ENCODE results near the gene APBA1.

The APBA1 gene

DNA sequence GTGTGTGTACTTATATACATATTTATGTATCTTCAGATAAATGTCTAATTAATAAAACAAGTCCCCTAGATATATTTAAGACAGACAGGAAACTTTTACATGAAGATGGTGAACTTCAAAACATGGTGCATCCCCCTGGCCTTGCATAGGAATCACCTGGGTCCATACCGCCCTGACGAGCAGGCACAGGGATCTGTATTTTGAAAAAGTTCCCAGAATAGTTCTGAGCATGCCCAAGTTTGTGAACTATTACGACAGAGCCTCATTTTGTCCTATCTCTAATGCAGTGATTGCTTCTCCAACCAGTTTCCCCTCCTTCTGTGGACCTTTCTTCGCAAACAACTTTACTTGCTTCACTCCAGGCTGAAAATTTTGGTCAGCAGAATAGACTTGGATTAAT, 98.1 kb downstream of the APBA1 start:
- no peak for DNase-seq

DNA sequence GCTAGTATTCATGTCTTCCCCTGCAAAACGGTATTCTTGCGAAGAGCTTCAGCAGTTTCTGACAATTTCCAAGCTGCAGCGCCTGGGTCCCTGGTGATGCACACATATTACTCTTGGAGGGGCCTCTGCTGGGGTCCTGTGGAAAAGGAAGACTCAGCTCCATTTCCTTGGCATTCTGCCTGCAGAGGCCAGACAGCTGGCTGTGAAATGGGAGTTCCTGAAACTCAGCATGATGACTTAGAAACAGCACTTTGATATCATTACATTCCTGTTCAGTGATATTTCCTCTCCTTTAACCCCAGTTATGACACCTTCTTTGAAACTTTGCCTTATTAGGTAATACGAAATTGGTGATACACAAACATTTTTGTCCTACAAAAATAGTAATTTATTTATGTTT, 98.5 kb downstream of the APBA1 start:
- no peak for DNase-seq

DNA sequence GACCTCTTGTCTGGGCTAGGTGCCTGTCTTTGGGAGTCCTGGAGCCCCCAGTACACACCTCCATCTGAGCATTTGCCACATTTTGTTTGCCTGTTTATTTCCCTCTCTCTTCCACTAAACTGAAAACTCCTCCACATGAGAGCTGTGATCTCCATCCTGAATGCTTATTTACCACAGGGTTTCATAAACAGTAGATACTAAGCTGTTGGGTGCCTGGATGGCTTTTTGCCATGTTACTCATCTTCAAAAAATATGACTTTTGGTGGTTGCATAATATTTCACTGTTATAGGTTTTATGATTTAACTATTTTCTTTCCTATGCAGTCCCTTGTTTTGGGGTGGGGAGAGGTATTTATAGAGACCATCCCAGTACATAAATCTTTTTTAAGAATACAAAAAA, 99.6 kb downstream of the APBA1 start:
- DNase-seq: no peak

DNA sequence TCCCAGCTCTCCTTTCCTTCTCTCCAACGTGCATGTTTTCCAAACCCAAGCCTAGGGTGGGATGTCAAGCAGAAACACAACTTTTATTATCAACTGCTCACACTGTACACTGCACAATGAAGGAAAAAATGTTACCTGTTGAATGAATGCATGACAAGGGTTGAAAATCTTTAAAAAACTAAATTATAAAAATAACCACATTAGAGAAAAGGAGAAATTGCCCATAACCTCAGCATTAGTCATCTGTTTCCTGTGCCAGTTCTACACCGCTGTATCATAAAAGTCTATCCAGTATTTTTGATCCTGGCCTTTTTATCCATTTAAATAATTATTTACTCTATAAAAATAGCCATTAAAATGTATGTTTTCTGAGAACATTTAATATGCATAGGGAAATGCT, 101.1 kb downstream of the APBA1 start:
- no peak for DNase-seq

DNA sequence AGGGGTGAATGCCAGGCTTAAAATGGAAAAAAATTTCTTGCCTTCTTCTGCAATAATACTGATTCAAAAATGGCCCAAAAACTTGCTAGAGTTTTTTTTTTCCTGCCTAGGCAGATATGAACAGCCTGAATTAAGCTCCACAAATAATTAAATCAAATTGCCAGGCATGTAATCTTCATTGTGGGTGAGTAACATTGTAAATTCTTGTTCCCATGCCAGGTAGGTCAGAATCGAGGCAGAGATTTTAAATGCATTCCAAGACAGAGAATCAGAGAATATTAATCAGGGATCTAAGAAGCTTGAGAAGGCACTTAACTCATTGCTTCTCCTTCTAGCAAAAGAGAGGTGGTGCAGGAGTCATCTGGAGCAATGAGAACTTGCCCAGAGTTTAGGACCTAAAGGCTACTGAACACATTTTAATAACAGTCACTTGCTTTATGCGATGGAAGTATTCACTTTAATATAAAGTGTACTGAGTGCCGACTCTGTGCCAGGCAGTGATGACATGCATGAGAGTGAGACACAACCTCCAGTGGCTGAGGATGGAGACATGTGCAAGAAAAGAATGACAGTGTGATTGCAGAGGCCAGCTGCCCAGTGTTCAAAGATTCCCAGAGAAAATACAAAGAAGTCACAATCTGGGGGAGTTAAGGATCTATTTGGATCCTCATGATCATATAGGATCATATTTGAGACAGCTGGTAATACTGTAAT, 102.3 kb downstream of the APBA1 start:
- DNase-seq: no peak

DNA sequence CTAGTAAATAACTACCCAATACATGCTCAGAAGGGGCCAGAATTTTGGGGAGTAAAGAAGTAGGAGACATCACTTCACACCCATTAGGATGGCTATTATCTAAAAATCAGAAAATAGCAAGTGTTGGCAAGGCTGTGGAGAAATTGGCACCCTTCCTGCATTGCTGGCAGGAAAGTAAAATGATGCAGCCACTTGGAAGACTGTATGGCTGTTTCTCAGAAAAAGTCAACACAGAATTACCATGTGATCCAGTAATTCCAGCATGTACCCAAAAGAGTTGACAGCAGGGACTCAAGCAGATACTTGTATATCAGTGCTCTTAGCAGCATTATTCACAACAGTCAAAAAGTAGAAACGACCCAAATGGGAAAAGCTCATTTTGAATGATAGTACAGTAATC, 107.6 kb downstream of the APBA1 start:
- DNase-seq: no peak

DNA sequence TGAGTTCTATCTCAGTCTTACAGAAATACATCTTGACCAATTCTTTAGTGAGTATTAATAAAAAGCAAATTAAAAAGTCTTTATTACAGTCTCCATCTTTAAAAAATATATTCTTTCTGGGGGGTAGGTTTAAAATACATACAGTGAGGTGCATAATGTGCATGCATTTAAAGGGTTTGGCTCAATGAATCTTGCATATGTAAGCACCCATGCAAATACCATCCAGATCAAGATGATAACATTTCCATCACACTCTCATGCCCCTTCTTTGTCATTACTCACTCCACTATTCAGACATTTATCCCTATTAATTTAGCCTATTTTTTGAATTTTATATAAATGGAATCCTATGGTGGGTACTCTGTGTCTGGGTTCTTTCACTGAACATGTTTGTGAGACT, 113.0 kb downstream of the APBA1 start:
- no peak for DNase-seq

DNA sequence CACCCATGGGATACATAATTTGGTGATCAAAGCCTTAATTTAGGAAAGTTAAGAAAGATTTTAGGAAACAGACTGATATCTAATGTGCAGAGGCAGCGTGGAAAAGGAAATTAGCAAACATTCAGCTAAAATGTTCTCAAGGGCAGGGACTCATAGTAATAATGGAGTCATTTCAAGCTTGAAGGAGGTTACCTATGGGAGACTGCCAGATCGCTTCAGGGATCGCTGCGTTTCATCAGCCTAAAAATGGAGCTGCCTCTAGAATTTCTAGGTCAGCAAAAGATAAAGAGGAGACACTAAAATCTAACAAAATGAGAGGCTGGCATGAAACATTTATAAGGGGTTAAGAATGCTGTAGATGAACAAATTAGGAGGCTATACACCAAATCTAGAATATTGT, 115.5 kb downstream of the APBA1 start:
- DNase-seq: no peak

DNA sequence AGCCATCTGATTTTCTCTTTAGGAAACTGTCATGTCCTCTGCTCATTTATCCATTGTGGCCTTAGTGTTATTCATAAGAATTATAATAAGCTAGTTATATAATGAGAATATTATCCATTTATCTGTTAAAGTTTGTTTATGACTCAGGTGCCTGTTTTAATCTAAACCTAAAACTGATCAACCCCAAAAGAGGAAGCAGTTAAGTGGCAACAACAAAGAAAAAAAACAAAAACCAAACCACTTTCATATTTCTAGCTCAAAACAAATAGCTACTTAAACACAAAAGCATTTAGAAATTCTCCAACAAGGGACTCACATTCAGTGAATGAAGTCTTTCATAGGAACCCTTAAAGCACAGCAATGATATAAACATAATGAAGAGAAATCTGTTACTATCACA, 116.4 kb downstream of the APBA1 start:
- no peak for DNase-seq

DNA sequence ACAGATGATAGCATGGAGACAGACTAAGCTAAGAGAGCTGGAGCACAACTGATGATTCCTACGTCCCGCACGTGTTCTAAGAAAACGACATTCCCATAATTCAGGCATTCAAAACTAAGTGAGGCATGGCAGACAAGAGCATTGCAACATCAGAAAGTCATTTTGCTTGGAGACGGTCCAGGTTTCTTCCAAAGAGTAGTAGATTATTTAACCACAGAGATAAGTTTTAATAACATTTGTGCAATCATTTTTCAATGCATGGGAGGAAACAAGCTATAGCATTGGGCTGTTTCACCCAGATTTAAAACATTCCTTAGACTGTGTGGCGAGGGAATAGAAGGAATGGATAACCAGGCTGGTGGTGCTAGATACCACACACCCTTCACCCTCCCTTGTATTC, 117.2 kb downstream of the APBA1 start:
- no peak for DNase-seq

DNA sequence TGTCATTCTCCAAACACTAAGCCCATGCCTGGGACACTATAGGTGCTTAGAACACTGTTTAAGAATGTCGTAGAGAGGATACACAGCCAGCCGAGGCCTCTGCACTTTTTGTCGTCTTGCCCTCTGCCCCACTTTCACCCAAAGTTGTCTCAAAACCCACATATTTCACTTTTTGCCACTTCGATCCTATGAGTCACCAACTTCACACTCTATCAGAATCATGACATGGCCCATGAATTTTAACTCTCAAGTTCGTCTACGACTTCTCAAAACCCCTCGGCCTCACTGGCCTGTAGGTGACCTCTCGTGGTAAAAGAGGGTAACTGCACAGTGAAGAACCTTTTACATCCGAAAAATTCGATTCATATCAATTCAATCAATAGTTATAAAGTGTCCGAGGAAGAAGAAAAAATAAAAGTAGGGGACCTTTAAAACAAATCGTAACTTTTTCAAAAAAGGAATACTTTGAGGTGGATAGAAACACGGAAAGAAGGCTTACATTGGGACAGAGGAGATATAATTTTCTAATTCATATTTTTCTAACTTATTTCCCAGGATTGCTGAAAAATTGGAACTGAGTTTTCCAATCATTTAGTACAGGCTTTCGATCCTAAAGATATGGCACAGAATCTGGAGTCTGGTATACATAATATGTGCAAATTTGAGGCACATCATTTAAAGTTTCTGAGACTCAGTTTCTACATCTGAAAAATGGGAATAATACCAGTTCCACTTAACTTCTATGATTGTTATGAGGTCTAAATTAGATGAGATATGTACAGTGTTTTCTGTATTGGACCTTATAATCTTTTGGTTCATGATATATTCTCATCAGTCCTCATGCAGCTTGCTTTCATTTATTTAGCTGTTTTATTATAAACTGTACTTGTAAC, 122.6 kb downstream of the APBA1 start:
- DNase-seq: no peak

DNA sequence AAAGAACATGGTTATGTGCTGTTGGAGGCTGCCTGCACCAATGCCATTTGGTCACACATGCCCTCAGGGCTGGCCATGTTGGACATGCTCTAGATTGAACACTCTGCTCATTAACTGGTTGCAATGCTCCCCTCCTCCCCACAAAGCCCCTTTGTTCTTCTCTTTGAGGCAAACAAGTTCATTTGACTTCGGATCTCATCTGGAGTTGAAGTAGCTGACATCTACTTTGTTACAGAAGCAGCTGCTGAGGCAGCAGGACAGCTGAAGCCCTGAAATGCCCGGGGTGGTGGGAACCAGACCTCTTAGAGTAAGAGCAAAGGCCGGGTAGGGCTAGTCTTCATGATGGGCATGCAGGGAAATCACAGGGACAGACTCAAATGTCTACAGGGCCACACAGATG, 123.5 kb downstream of the APBA1 start:
- no peak for DNase-seq

DNA sequence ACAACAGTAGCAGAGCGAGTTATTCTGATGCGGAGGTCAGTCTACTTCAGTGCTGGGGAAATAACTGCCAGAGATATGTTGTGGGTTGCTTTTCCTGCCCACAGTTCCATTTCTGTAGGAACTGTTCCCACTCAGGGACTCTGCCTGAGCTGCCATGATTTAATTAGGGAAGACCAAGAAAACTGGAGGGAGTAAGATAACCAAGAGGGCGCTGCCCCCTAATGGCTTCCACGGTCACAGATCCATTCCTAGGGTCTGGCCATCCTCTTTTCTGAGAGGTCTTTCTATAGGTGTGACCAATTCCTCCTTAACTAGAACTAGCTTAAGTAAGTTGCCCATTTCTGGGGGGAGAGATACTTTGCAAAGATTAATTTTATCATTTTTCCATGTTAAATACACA, 125.9 kb downstream of the APBA1 start:
- DNase-seq: no peak

DNA sequence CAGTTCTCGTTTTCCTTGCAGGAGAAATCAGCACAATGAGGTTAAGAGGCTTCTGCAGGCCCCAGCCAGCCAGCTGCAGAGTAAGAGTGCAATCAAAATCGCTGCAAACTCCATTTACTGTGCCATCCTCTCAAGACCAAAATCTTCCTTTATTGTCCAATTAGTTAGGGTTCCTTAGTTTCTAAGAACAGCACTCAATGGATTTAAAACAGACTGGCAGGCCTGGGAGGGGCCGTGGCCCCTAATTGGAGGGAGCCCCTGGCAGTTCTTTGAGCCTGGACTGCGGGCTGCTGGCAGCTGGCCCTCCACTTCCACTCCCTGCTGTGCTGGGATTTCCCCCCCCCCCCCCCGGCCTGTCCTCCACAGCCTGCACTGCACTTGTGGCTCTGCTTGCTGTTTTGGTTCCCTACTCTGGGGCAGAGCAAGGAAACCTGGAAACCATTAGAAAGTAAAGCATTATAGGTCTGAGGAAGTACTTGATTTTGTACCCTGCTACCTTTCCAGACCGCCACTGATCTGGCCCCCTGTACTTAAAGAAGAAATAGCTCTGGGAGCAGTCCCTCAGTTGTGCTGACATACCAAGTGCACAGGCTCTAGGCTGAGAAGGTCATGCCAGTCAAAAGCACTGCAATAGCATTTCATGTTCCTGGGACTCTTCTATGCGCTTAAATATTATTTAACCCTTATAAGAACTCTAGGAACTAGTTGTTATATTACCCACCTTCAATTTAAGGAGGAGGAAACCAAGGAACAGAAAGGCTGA, 129.0 kb downstream of the APBA1 start:
- DNase-seq: no peak

DNA sequence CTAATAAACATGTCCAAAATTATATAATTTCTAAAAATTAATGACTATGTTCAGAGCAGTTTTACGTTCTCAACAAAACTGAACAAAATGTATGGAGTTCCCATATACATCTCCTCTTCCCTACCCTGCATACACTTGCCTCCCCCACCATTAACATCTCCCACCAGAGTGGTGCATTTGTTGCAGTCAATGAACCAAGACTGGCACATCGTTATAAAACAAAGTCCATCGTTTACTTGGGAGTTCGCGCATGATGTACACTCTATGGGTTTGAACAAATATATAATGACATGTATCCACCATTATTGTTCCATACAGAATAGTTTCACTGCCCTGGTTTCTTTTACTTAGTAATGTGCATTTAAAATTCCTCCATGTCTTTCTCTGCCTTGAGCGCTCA, 130.1 kb downstream of the APBA1 start:
- no peak for DNase-seq

DNA sequence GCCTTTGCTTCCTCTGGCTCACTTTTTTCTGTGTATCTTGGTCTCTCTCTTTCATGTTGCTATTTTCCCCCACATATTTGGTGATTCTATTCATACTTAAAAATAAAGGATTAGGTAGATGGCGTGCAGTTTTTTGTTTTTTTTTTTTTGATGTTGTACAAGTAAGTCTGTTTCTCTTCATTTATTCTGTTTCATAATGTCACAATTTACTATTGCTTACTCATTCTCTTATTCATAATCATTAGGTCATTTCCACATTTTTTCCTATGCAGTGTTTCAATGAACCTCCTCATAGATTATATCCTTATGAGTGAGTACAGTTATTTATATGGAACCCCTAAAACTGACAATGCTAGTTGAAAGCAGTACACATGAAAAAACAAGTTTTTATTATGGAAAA, 136.3 kb downstream of the APBA1 start:
- DNase-seq: no peak

DNA sequence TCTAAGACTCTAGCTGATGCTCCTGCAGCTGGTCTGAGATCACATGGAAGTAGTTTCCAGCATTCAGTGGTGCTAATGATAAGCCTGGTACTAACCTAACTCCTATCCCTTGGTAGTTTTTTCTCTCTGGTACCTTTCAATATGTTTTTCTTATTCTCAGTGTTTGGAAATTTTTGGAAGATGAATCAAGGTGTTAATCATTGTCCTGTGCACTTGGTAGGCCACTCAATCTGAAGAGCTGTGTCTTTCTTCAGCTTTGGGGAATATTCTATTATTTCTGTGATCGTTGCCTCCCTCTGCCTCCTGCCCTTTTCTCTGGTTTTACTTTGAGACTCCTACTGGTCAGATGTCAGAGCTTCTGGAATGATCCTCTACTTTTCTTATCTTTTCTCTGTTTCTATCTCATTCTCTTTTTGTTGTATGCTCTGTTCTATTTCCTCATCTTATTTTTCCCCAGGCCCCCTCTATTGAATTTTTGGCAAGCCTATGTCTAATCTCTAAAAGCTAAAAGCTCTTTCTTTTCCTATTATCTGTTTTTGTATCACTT, 136.8 kb downstream of the APBA1 start:
- no peak for DNase-seq

DNA sequence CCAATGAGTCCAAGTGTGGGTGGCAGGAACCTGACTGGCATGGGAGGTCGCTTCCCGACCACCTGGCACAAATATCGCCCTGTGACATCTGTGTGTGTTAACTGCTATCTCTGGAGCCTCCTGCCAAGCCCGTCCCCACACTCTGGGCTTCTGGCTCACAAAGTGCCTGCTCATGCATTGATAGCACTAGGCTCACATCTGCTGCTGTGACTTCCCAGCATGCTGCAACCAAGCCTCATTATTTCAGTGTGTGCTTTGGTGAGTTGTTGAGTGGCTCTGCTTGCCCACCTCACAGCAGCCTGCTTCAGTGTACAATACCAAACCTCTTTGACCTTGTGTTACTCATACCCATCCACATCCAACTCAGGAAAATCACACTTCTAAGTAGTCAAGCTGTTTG, 139.8 kb downstream of the APBA1 start:
- DNase-seq: no peak

DNA sequence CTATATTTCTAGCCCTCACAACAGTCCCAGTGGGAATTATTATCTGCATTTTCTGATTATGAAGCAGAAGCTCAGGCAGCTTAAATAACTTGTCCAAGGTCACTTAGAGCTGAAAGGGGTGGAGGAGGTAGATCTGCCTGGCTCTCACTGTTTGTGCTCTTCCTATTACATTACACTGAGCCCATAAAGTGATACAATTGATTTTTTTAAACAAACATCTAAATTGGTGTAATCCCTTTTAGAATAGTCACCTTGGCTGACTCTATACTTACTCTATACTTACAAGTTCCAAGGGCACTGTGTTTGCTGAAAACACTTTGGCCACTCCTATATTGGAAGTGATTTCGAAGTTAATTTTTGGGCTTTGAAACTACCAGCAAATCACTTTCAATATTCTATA, 144.7 kb downstream of the APBA1 start:
- DNase-seq: no peak

DNA sequence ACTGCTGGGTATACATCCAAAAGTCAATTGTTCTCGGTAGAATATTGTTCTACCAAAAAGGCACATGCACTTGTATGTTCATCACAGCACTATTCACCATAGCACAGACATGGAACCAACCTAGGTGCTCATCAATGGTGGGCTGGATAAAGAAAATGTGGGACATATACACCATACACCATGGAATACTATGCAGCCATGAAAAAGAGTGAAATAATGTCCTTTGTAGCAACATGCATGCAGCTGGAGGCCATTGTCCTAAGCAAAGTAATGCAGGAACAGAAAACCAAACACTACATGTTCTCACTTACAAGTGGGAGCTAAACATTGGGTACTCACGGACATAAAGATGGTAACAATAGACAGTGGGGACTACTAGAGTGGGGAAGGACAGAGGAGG, 145.5 kb downstream of the APBA1 start:
- no peak for DNase-seq

DNA sequence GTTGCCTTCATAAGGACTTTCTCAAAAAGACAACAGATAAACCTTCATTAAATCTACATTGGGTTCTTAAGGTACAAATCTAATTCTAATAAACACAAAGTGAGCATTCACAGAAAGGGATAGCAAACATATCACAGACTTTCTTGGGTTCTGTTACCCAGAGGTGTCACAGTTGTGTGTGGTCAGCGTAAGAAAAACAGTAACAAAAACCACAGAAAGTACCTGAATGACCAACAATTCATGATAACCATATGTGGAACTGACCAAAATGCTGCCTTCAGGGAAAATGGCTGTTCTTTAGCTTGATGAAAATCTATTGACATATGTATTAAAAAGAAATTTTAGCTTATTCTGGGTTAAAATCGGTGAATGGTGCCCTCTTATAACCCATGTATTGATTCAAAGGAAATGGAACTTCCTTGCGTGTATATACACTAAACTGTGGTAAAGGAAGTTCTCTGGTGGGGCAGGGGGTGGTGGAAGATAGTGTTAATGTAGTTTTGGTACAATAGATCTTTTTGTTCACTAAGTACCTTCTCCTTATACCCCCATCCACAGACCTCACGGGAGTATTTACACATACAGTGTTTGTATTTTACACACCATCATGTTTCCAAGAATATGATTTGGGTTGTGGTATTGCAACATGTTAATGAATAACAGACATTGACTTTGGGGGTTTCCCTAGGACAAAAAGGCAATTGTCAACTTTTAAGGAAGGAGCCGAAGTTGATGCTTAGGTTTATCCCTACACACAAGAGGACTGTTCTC, 152.5 kb downstream of the APBA1 start:
- no peak for DNase-seq
